Transverse colon (tissue), 4 donors: ENCODE results near the gene PEX13. TPM values are rescaled to one million over a fixed set of nuclear protein-coding genes. Genes with fewer than 3 reads are reported as not detected.

Source experiments
- DNase-seq: peaks from one replicate; pipeline ENCODE4 v3.0.0-alpha.2; 2019
- H3K27ac ChIP-seq, 4 donors: fragments of 200-600 bp; sonication (generic); 2 replicates each; pipeline ENCODE4 v1.5.1; 2016 to 2018; ENCODE audit warnings: inconsistent platforms in 4 of 4
- H3K27me3 ChIP-seq: fragments of 200-600 bp; sonication (generic); 2 replicates; pipeline ENCODE4 v1.5.1; 2017; ENCODE audit warnings: inconsistent platforms
- H3K36me3 ChIP-seq, 4 donors: fragments of 200-600 bp; sonication (generic); 2 replicates each; pipeline ENCODE4 v1.5.1; 2017 to 2019; ENCODE audit warnings: inconsistent platforms in 4 of 4
- H3K4me1 ChIP-seq, 4 donors: fragments of 200-600 bp; sonication (generic); 2 replicates each; pipeline ENCODE4 v1.5.1; 2017 to 2020; ENCODE audit warnings: inconsistent platforms in 4 of 4
- H3K4me3 ChIP-seq, 4 donors: fragments of 200-600 bp; sonication (generic); 1 replicate in 1 of 4; 2 replicates in 3 of 4; pipeline versions ENCODE4 v1.5.1 to v1.6.1; 2017 to 2019; ENCODE audit warnings: inconsistent platforms in 4 of 4
- H3K9me3 ChIP-seq, 2 donors: fragments of 200-600 bp; sonication (generic); 2 replicates each; pipeline ENCODE4 v1.5.1; 2017 to 2019; ENCODE audit warnings: inconsistent platforms in 2 of 2
- CTCF ChIP-seq, 5 experiments: fragments of 200-600 bp in 3 of 5; fragments of 450-650 bp in 2 of 5; sonication (generic) in 3 of 5; IDR thresholded peaks; 1 replicate in 2 of 5; 2 replicates in 3 of 5; pipeline ENCODE4 v1.5.1; 2016 to 2017; ENCODE audit warnings: antibody characterized with exemption in 5 of 5, inconsistent platforms in 3 of 5, mild to moderate bottlenecking in 2 of 5, moderate library complexity in 1 of 5
- EP300 ChIP-seq: sonication (generic); formaldehyde crosslinking; IDR thresholded peaks from one replicate; pipeline ENCODE4 v1.6.1; 2017; ENCODE audit warnings: antibody characterized with exemption, low read depth
- POLR2A ChIP-seq: fragments of 450-650 bp; IDR thresholded peaks from one replicate; pipeline ENCODE4 v1.6.1; 2016; ENCODE audit warnings: antibody characterized with exemption, mild to moderate bottlenecking, moderate library complexity
- POLR2AphosphoS5 ChIP-seq, 3 donors: sonication (generic); formaldehyde crosslinking; IDR thresholded peaks; one replicate each; pipeline ENCODE4 v1.6.1; 2016; ENCODE audit warnings: antibody characterized with exemption in 3 of 3
- WGBS, 2 donors: methylation state at CpG; one replicate each; pipeline ENCODE4 v1.1.5; 2018; ENCODE audit warnings: low coverage in 1 of 2; 5-methylcytosine and 5-hydroxymethylcytosine counted together
- in situ Hi-C, 4 donors: fragments of 200-750 bp; cut with MboI; loops; one replicate each; pipeline versions ENCODE4 v1.15.0 to v1.15.1; 2017; ENCODE audit warnings: low sequenced_read_pairs in 3 of 4, low pct_ligation_motif_present in 1 of 4, low pct_unique_long_range_greater_than_20kb in 1 of 4
- intact Hi-C: fragments of 100-400 bp; cut with DNase I; formaldehyde crosslinking; loops from one replicate; pipeline ENCODE4 v1.15.1; 2023; ENCODE audit warnings: low total_unique reads
- total RNA-seq, 4 donors: library from RNA; depleted of rRNA; stranded (reverse); fragments of >200 nt; gene quantifications; one replicate each; pipeline ENCODE4 v1.1.0, GENCODE V29; 2016

Gene PEX13
- total RNA-seq, 4 donors from 2014 or later: 20.2 to 44.1 (median 34.6) TPM

- intact Hi-C loops (no loop called here), in situ Hi-C loops (no loop called here)
- no peak for DNase-seq
- Histone ChIP-seq H3K27me3 (no peaks in the 10 kb centered on the region), H3K4me1 (no peaks in the 10 kb centered on the region), H3K4me3 (no peak overlapping the region), H3K27ac (no peak overlapping the region), H3K36me3 (peaks cover 0 to 9% (median 3%) of the 10 kb centered on the region in 4 donors), H3K9me3 (no peaks in the 10 kb centered on the region)
- no peak for TF ChIP-seq POLR2A
- no peak for TF ChIP-seq POLR2AphosphoS5 (IDR thresholded peaks at IDR 0.05)
- TF ChIP-seq EP300: no peak
- no peak for TF ChIP-seq CTCF (IDR thresholded peaks at IDR 0.05)
- 91 to 100% methylated on average over 1 of the region's 1 CpG for WGBS, 2 donors
Measured at GRCh38 chr2:61085883-61086282, 68.4 kb downstream of the PEX13 start.

GRCh38 chr2:61089797-61090196 lies 72.3 kb downstream of the PEX13 start:
- intact Hi-C loops: no loop called here
- no peak overlapping the region for H3K27ac ChIP-seq
- H3K27me3 ChIP-seq: no peaks in the 10 kb centered on the region
- TF ChIP-seq EP300 (no peak), CTCF (IDR thresholded peaks at IDR 0.05) (no peak), POLR2AphosphoS5 (IDR thresholded peaks at IDR 0.05) (no peak), POLR2A (no peak)
- no peaks in the 10 kb centered on the region for H3K9me3 ChIP-seq
- no peak for DNase-seq
- H3K4me3 ChIP-seq: no peak overlapping the region
- no peaks in the 10 kb centered on the region for H3K4me1 ChIP-seq
- in situ Hi-C loops: no loop called here
- peaks cover 0 to 9% (median 3%) of the 10 kb centered on the region in 4 donors for H3K36me3 ChIP-seq

GRCh38 chr2:61090386-61090921 lies 72.9 kb downstream of the PEX13 start:
- in situ Hi-C loops (no loop called here), intact Hi-C loops (no loop called here)
- no peak overlapping the region for H3K4me3 ChIP-seq
- no peak for DNase-seq
- no peak for TF ChIP-seq EP300
- no peaks in the 10 kb centered on the region for H3K4me1 ChIP-seq
- peaks cover 0 to 9% (median 2%) of the 10 kb centered on the region in 4 donors for H3K36me3 ChIP-seq
- 70 to 89% methylated on average over 4 to 5 of the region's 5 CpGs for WGBS, 2 donors
- no peaks in the 10 kb centered on the region for H3K9me3 ChIP-seq
- no peaks in the 10 kb centered on the region for H3K27me3 ChIP-seq
- no peak overlapping the region for H3K27ac ChIP-seq

GRCh38 chr2:61091485-61091884 lies 74.0 kb downstream of the PEX13 start:
- in situ Hi-C loops: no loop called here
- Histone ChIP-seq H3K27me3 (no peaks in the 10 kb centered on the region), H3K27ac (no peak overlapping the region), H3K4me3 (no peak overlapping the region), H3K36me3 (no peaks in the 10 kb centered on the region), H3K4me1 (no peaks in the 10 kb centered on the region), H3K9me3 (no peaks in the 10 kb centered on the region)
- intact Hi-C loops: no loop called here
- DNase-seq: no peak
- WGBS, 2 donors: 90 to 91% methylated on average over 2 to 8 of the region's 8 CpGs
- TF ChIP-seq CTCF (IDR thresholded peaks at IDR 0.05): no peak
- no peak for TF ChIP-seq POLR2A

GRCh38 chr2:61096438-61096837 lies 78.9 kb downstream of the PEX13 start:
- H3K27ac ChIP-seq: no peak overlapping the region
- TF ChIP-seq POLR2AphosphoS5 (IDR thresholded peaks at IDR 0.05) (no peak), CTCF (IDR thresholded peaks at IDR 0.05) (no peak), POLR2A (no peak), EP300 (no peak)
- no peak for DNase-seq
- H3K4me3 ChIP-seq: no peak overlapping the region
- 91 to 92% methylated on average over 2 to 3 of the region's 3 CpGs for WGBS, 2 donors
- no peaks in the 10 kb centered on the region for H3K9me3 ChIP-seq
- H3K4me1 ChIP-seq: no peaks in the 10 kb centered on the region
- H3K27me3 ChIP-seq: no peaks in the 10 kb centered on the region
- intact Hi-C loops (no loop called here), in situ Hi-C loops (no loop called here)
- H3K36me3 ChIP-seq: no peaks in the 10 kb centered on the region
